Gastroesophageal sphincter (tissue), 3 donors: ENCODE measurements around the gene TMEM163.

ENCODE experiments used
- EP300 ChIP-seq: sonication (generic); formaldehyde crosslinking; IDR thresholded peaks from one replicate; pipeline ENCODE4 v1.6.1; 2017; ENCODE audit warnings: antibody characterized with exemption, mild to moderate bottlenecking
- POLR2A ChIP-seq, 2 donors: fragments of 450-650 bp; IDR thresholded peaks; one replicate each; pipeline ENCODE4 v1.6.1; 2017; ENCODE audit warnings: antibody characterized with exemption in 2 of 2, mild to moderate bottlenecking in 2 of 2, moderate library complexity in 1 of 2
- TF ChIP-seq, protein P1 (sequence below), 4 experiments: fragments of 200-600 bp in 2 of 4; fragments of 450-650 bp in 2 of 4; sonication (generic) in 1 of 4; IDR thresholded peaks; one replicate each; pipeline ENCODE4 v1.5.1; 2017 to 2019; ENCODE audit warnings: antibody characterized with exemption in 4 of 4, mild to moderate bottlenecking in 2 of 4, moderate library complexity in 2 of 4

- TF ChIP-seq, protein P1, sequence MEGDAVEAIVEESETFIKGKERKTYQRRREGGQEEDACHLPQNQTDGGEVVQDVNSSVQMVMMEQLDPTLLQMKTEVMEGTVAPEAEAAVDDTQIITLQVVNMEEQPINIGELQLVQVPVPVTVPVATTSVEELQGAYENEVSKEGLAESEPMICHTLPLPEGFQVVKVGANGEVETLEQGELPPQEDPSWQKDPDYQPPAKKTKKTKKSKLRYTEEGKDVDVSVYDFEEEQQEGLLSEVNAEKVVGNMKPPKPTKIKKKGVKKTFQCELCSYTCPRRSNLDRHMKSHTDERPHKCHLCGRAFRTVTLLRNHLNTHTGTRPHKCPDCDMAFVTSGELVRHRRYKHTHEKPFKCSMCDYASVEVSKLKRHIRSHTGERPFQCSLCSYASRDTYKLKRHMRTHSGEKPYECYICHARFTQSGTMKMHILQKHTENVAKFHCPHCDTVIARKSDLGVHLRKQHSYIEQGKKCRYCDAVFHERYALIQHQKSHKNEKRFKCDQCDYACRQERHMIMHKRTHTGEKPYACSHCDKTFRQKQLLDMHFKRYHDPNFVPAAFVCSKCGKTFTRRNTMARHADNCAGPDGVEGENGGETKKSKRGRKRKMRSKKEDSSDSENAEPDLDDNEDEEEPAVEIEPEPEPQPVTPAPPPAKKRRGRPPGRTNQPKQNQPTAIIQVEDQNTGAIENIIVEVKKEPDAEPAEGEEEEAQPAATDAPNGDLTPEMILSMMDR (IDR thresholded peaks at IDR 0.05): no peak
- TF ChIP-seq EP300 (no peak), POLR2A (IDR thresholded peaks at IDR 0.05) (no peak)
Observed at GRCh38 chr2:134453973-134454372, 264.8 kb downstream of the TMEM163 start.
